Measurements from ENCODE around the gene ZBTB7B.

ZBTB7B gene

DNA sequence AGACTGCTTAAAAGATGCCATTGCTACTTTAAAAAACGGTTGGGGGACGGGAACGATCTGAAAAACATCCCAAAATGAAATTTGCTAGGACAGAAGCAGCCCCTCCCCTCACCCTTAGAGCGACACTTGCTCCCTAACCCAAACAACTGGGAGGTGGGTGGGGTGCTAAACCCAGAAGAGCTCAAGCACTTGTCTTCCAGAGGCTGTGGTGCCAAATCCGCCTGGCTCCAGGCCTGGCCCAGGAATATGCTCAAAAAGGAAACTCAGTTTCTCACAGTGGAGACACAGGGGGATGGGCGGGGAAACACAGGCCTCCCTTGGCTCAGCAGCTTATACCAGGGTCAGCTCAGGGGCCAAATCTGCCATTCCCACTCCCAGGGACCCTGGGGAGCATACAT lies 46.1 kb upstream of the ZBTB7B start:
- Histone ChIP-seq H3K4me1 (ENCODE audit: control extremely low read depth in 1 of 4, control insufficient read depth in 4 of 4, insufficient read depth in 4 of 4, low read length in 3 of 4) (peaks cover 29 to 71% (median 66%) of the 10 kb centered on the region in 4 experiments), H3K4me3 (ENCODE audit: control insufficient read depth in 1 of 7, extremely low read depth in 1 of 7, insufficient read depth in 4 of 7, low read depth in 2 of 7, low read length in 6 of 7) (peak overlapping the region; percentile 33 to 92 (median 81)), H3K27me3 (replicated peaks in 2 of 5; ENCODE audit: control insufficient read depth in 4 of 5, insufficient read depth in 5 of 5, low read length in 4 of 5) (no peaks in the 10 kb centered on the region), H3K36me3 (ENCODE audit: control insufficient read depth in 4 of 4, insufficient read depth in 4 of 4, low read length in 3 of 4) (peaks cover 0 to 34% (median 18%) of the 10 kb centered on the region in 4 experiments), H3K27ac (ENCODE audit: insufficient read depth in 1 of 2, low read depth in 1 of 2, low read length in 2 of 2, poor library complexity in 1 of 2, severe bottlenecking in 2 of 2) (peak overlapping the region; percentile 100), H3K9me3 (ENCODE audit: control extremely low read depth in 1 of 5, control insufficient read depth in 4 of 5, insufficient read depth in 2 of 5, low read depth in 1 of 5, low read length in 4 of 5) (no peaks in the 10 kb centered on the region)
- ChIA-PET POLR2A (interaction anchor here (1.2 to 2.5 kb wide), 4 partner anchors 11 to 61 kb away, joined by 4 to 17 read pairs (median 6); partner anchors contain the start of genes PMVK and SHC1), CTCF (interaction anchor here (0.9 to 5.2 kb wide), 9 partner anchors 9 to 104 kb away, joined by 3 to 49 read pairs (median 5); partner anchors contain the start of genes LENEP and SHC1)
- DNase-seq = no peak
- WGBS (ENCODE audit: insufficient coverage) = 35% methylated on average over 4 of the region's 6 CpGs

GRCh38 chr1:154957091-154957657 lies 45.4 kb upstream of the ZBTB7B start:
- Histone ChIP-seq H3K9me3 (ENCODE audit: control extremely low read depth in 1 of 5, control insufficient read depth in 4 of 5, insufficient read depth in 2 of 5, low read depth in 1 of 5, low read length in 4 of 5) (no peaks in the 10 kb centered on the region), H3K4me1 (ENCODE audit: control extremely low read depth in 1 of 4, control insufficient read depth in 4 of 4, insufficient read depth in 4 of 4, low read length in 3 of 4) (peaks cover 28 to 68% (median 61%) of the 10 kb centered on the region in 4 experiments), H3K27ac (ENCODE audit: insufficient read depth in 1 of 2, low read depth in 1 of 2, low read length in 2 of 2, poor library complexity in 1 of 2, severe bottlenecking in 2 of 2) (peak overlapping the region in 1 of 2 experiments; percentile 6), H3K4me3 (ENCODE audit: control insufficient read depth in 1 of 7, extremely low read depth in 1 of 7, insufficient read depth in 4 of 7, low read depth in 2 of 7, low read length in 6 of 7) (no peak overlapping the region), H3K36me3 (ENCODE audit: control insufficient read depth in 4 of 4, insufficient read depth in 4 of 4, low read length in 3 of 4) (peaks cover 0 to 30% (median 18%) of the 10 kb centered on the region in 4 experiments), H3K27me3 (replicated peaks in 2 of 5; ENCODE audit: control insufficient read depth in 4 of 5, insufficient read depth in 5 of 5, low read length in 4 of 5) (no peaks in the 10 kb centered on the region)
- 86% methylated on average over 8 of the region's 9 CpGs for WGBS (ENCODE audit: insufficient coverage)
- POLR2A ChIA-PET = no interaction called here
- no peak for DNase-seq
- CTCF ChIA-PET = interaction anchor here (0.6 to 5.2 kb wide), 6 partner anchors 8 to 64 kb away, joined by 4 to 49 read pairs (median 9); partner anchors contain the start of gene LENEP

DNA sequence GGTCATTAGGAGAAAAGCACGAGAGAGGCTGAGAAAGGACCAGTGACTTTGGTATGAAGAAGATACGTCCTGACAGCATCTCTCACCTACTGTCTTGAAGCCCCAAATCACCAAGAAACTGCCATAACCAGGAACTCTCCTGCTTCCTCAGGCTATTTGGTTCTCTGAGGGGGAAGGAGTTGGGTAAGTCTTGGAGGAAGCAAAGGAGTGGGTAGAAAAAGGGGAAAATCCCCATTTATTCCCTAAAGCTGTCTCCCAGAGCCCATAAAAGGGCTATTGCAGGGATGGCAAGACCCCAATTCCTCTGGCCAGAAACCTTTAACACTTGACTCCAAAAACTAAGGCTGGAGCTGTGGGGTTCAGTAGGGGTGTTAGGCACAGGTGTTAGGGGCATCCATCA lies 44.6 kb upstream of the ZBTB7B start:
- Histone ChIP-seq H3K4me3 (ENCODE audit: control insufficient read depth in 1 of 7, extremely low read depth in 1 of 7, insufficient read depth in 4 of 7, low read depth in 2 of 7, low read length in 6 of 7) (no peak overlapping the region), H3K9me3 (ENCODE audit: control extremely low read depth in 1 of 5, control insufficient read depth in 4 of 5, insufficient read depth in 2 of 5, low read depth in 1 of 5, low read length in 4 of 5) (no peaks in the 10 kb centered on the region), H3K27ac (ENCODE audit: insufficient read depth in 1 of 2, low read depth in 1 of 2, low read length in 2 of 2, poor library complexity in 1 of 2, severe bottlenecking in 2 of 2) (peak overlapping the region in 1 of 2 experiments; percentile 33), H3K4me1 (ENCODE audit: control extremely low read depth in 1 of 4, control insufficient read depth in 4 of 4, insufficient read depth in 4 of 4, low read length in 3 of 4) (peaks cover 28 to 68% (median 61%) of the 10 kb centered on the region in 4 experiments), H3K36me3 (ENCODE audit: control insufficient read depth in 4 of 4, insufficient read depth in 4 of 4, low read length in 3 of 4) (peaks cover 0 to 26% (median 18%) of the 10 kb centered on the region in 4 experiments), H3K27me3 (replicated peaks in 2 of 5; ENCODE audit: control insufficient read depth in 4 of 5, insufficient read depth in 5 of 5, low read length in 4 of 5) (no peaks in the 10 kb centered on the region)
- CTCF ChIA-PET = interaction anchor here (0.8 to 5.2 kb wide), 5 partner anchors 12 to 60 kb away, joined by 3 to 36 read pairs (median 3); no protein-coding TSS in a partner anchor
- no peak for DNase-seq
- WGBS (ENCODE audit: insufficient coverage) = 100% methylated on average over 1 of the region's 2 CpGs
- POLR2A ChIA-PET = no interaction called here

DNA sequence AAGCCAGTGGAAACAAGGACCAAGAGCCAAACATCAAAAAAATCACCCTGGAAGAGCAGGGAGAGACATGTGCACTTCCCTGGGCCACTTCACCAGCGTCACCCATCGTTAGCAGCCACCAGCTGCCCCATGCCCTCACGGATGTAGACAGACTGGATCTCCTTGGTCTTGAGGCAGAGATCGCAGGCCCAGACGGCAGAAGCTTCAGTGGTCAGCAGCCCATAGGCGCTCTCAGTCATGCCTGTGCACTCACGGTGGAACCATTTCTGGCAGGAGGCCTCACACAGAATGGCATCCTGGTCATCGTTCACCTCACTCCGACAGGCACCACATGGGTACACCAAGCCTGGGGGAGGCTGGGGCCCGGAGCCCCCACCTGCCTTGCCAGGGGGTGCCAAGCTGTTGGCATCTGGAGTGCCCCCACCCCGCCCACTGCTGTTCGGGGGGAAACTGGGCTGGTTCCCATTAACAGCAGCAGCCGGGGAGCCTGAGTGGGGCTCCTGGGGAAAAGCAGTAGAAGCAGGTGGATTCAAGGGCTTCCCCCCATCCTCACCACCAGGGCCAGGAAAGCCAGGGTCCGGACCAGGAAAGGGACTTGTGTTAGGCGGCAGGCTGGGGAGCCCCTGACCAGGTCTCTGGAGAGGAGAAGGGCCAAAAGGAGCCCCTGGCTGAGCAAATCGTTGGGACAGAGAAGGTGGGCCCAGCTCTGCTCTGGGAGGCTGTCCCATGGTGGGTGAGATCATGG lies 43.7 kb upstream of the ZBTB7B start:
- Histone ChIP-seq H3K4me1 (ENCODE audit: control extremely low read depth in 1 of 4, control insufficient read depth in 4 of 4, insufficient read depth in 4 of 4, low read length in 3 of 4) (peaks cover 28 to 67% (median 59%) of the 10 kb centered on the region in 4 experiments), H3K27ac (ENCODE audit: insufficient read depth in 1 of 2, low read depth in 1 of 2, low read length in 2 of 2, poor library complexity in 1 of 2, severe bottlenecking in 2 of 2) (peak overlapping the region; percentile 33), H3K27me3 (replicated peaks in 2 of 5; ENCODE audit: control insufficient read depth in 4 of 5, insufficient read depth in 5 of 5, low read length in 4 of 5) (no peaks in the 10 kb centered on the region), H3K4me3 (ENCODE audit: control insufficient read depth in 1 of 7, extremely low read depth in 1 of 7, insufficient read depth in 4 of 7, low read depth in 2 of 7, low read length in 6 of 7) (no peak overlapping the region), H3K36me3 (ENCODE audit: control insufficient read depth in 4 of 4, insufficient read depth in 4 of 4, low read length in 3 of 4) (peaks cover 0 to 31% (median 23%) of the 10 kb centered on the region in 4 experiments), H3K9me3 (ENCODE audit: control extremely low read depth in 1 of 5, control insufficient read depth in 4 of 5, insufficient read depth in 2 of 5, low read depth in 1 of 5, low read length in 4 of 5) (no peaks in the 10 kb centered on the region)
- ChIA-PET POLR2A (interaction anchor here (0.5 kb wide), 1 partner anchor 21 kb away, joined by 3 read pairs; no protein-coding TSS in a partner anchor), CTCF (interaction anchor here (0.8 to 5.2 kb wide), 8 partner anchors 7 to 132 kb away, joined by 3 to 36 read pairs (median 4); no protein-coding TSS in a partner anchor)
- WGBS (ENCODE audit: insufficient coverage) = 96% methylated on average over 12 of the region's 16 CpGs
- DNase-seq = no peak

DNA sequence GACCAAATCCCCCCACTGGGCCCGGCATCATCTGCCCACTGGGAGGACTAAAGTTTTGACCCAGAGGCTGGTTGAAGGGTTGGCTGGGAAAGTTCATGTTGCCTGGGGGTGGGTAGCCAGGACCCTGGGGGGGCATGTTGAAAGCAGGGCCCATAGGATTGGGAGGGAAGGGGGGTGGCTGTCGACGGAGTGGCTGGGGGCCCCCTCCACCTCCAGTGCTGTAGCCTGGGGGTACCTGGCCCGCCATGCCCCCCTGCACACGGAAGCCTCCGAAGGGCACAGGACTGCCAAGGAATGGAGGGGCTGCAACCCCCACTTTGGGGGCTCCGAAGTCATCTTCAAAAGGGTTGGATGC lies 43.2 kb upstream of the ZBTB7B start:
- H3K27ac ChIP-seq (ENCODE audit: insufficient read depth in 1 of 2, low read depth in 1 of 2, low read length in 2 of 2, poor library complexity in 1 of 2, severe bottlenecking in 2 of 2) = peak overlapping the region in 1 of 2 experiments; percentile 33
- POLR2A ChIA-PET = interaction anchor here (0.6 to 0.7 kb wide), 2 partner anchors 15 to 724 kb away, joined by 3 to 8 read pairs; no protein-coding TSS in a partner anchor
- H3K9me3 ChIP-seq (ENCODE audit: control extremely low read depth in 1 of 5, control insufficient read depth in 4 of 5, insufficient read depth in 2 of 5, low read depth in 1 of 5, low read length in 4 of 5) = no peaks in the 10 kb centered on the region
- peaks cover 0 to 34% (median 25%) of the 10 kb centered on the region in 4 experiments for H3K36me3 ChIP-seq (ENCODE audit: control insufficient read depth in 4 of 4, insufficient read depth in 4 of 4, low read length in 3 of 4)
- CTCF ChIA-PET = interaction anchor here (1.0 to 5.2 kb wide), 5 partner anchors 8 to 132 kb away, joined by 3 to 36 read pairs (median 4); no protein-coding TSS in a partner anchor
- DNase-seq = no peak
- WGBS (ENCODE audit: insufficient coverage) = 94% methylated on average over 7 of the region's 7 CpGs
- H3K4me3 ChIP-seq (ENCODE audit: control insufficient read depth in 1 of 7, extremely low read depth in 1 of 7, insufficient read depth in 4 of 7, low read depth in 2 of 7, low read length in 6 of 7) = no peak overlapping the region
- no peaks in the 10 kb centered on the region for H3K27me3 ChIP-seq (replicated peaks in 2 of 5; ENCODE audit: control insufficient read depth in 4 of 5, insufficient read depth in 5 of 5, low read length in 4 of 5)
- peaks cover 25 to 62% (median 54%) of the 10 kb centered on the region in 4 experiments for H3K4me1 ChIP-seq (ENCODE audit: control extremely low read depth in 1 of 4, control insufficient read depth in 4 of 4, insufficient read depth in 4 of 4, low read length in 3 of 4)

GRCh38 chr1:154960446-154961136 lies 42.0 kb upstream of the ZBTB7B start:
- 11% methylated on average over 6 of the region's 10 CpGs for WGBS (ENCODE audit: insufficient coverage)
- Histone ChIP-seq H3K9me3 (ENCODE audit: control extremely low read depth in 1 of 5, control insufficient read depth in 4 of 5, insufficient read depth in 2 of 5, low read depth in 1 of 5, low read length in 4 of 5) (no peaks in the 10 kb centered on the region), H3K4me3 (ENCODE audit: control insufficient read depth in 1 of 7, extremely low read depth in 1 of 7, insufficient read depth in 4 of 7, low read depth in 2 of 7, low read length in 6 of 7) (peak overlapping the region in 6 of 7 experiments; percentile 74 to 89 (median 84)), H3K27me3 (replicated peaks in 2 of 5; ENCODE audit: control insufficient read depth in 4 of 5, insufficient read depth in 5 of 5, low read length in 4 of 5) (no peaks in the 10 kb centered on the region), H3K4me1 (ENCODE audit: control extremely low read depth in 1 of 4, control insufficient read depth in 4 of 4, insufficient read depth in 4 of 4, low read length in 3 of 4) (peaks cover 15 to 50% (median 44%) of the 10 kb centered on the region in 4 experiments), H3K27ac (ENCODE audit: insufficient read depth in 1 of 2, low read depth in 1 of 2, low read length in 2 of 2, poor library complexity in 1 of 2, severe bottlenecking in 2 of 2) (peak overlapping the region; percentile 89 to 97), H3K36me3 (ENCODE audit: control insufficient read depth in 4 of 4, insufficient read depth in 4 of 4, low read length in 3 of 4) (peaks cover 2 to 43% (median 34%) of the 10 kb centered on the region in 4 experiments)
- ChIA-PET CTCF (interaction anchor here (1.0 to 2.1 kb wide), 15 partner anchors 9 to 100 kb away, joined by 3 to 17 read pairs (median 4); partner anchors contain the start of genes LENEP, SHC1 and ZBTB7B), POLR2A (interaction anchor here (0.5 to 1.8 kb wide), 13 partner anchors 8 to 372 kb away, joined by 3 to 7 read pairs (median 4); partner anchors contain the start of genes CKS1B, PMVK and SHC1)
- DNase-seq = no peak

Measured in common myeloid progenitor, CD34-positive (primary cell).